Right atrium auricular region (tissue), 2 donors: ENCODE measurements around the gene CYSRT1. TPM values are rescaled to one million over a fixed set of nuclear protein-coding genes. Genes with fewer than 3 reads are reported as not detected.
A peak's percentile ranks its signal among the peaks of the same experiment; 100 is the strongest.

Experiments
- DNase-seq: peaks from one replicate; pipeline ENCODE4 v3.0.0-alpha.2; 2019; ENCODE audit warnings: low spot score
- H3K27ac ChIP-seq, 2 donors: fragments of 200-600 bp; sonication (generic); 1 replicate in 1 of 2; 2 replicates in 1 of 2; pipeline ENCODE4 v1.5.1; 2016 to 2019
- H3K27me3 ChIP-seq, 2 donors: fragments of 200-600 bp; sonication (generic); one replicate each; pipeline versions ENCODE4 v1.5.1 to v1.6.0; 2017 to 2019
- H3K36me3 ChIP-seq: fragments of 200-600 bp; sonication (generic); one replicate; pipeline ENCODE4 v1.5.1; 2016
- H3K4me1 ChIP-seq, 2 donors: fragments of 200-600 bp; sonication (generic); one replicate each; pipeline versions ENCODE4 v1.5.1 to v1.6.0; 2017 to 2019
- H3K4me3 ChIP-seq, 2 donors: fragments of 200-600 bp; sonication (generic); 1 replicate in 1 of 2; 2 replicates in 1 of 2; pipeline ENCODE4 v1.5.1; 2017 to 2019; ENCODE audit warnings: mild to moderate bottlenecking in 1 of 2, moderate library complexity in 1 of 2
- H3K9me3 ChIP-seq, 2 donors: fragments of 200-600 bp; sonication (generic); one replicate each; pipeline ENCODE4 v1.5.1; 2019
- CTCF ChIP-seq, 2 donors: fragments of 200-600 bp; sonication (generic); IDR thresholded peaks; one replicate each; pipeline ENCODE4 v1.5.1; 2019; ENCODE audit warnings: antibody characterized with exemption in 2 of 2
- total RNA-seq, 2 donors: library from RNA; depleted of rRNA; stranded (reverse); fragments of >200 nt; gene quantifications; one replicate each; pipeline ENCODE4 v1.1.0, GENCODE V29; 2016

CYSRT1 gene
- total RNA-seq, 2 donors from 2014 or later: 0.35 to 0.85 TPM

- DNase-seq: no peak
- H3K4me3 ChIP-seq: no peak overlapping the region
- no peaks in the 10 kb centered on the region for H3K9me3 ChIP-seq
- peaks cover 0 to 30% of the 10 kb centered on the region in 2 donors for H3K4me1 ChIP-seq
- H3K27me3 ChIP-seq: no peaks in the 10 kb centered on the region
- H3K27ac ChIP-seq: no peak overlapping the region
- H3K36me3 ChIP-seq: no peaks in the 10 kb centered on the region
- TF ChIP-seq CTCF (IDR thresholded peaks at IDR 0.05): no peak
Measured at GRCh38 chr9:137216188-137216965, 8.6 kb upstream of the CYSRT1 start.

- Histone ChIP-seq H3K27ac (no peak overlapping the region), H3K4me3 (peak overlapping the region; percentile 14 to 25), H3K9me3 (no peaks in the 10 kb centered on the region), H3K4me1 (peaks cover 0 to 37% of the 10 kb centered on the region in 2 donors), H3K27me3 (no peaks in the 10 kb centered on the region), H3K36me3 (no peaks in the 10 kb centered on the region)
- no peak for DNase-seq
- no peak for TF ChIP-seq CTCF (IDR thresholded peaks at IDR 0.05)
Measured at GRCh38 chr9:137217276-137218211, 7.4 kb upstream of the CYSRT1 start.

GRCh38 chr9:137218212-137218753 is 6.7 kb upstream of the CYSRT1 start:
- DNase-seq: no peak
- peaks cover 0 to 44% of the 10 kb centered on the region in 2 donors for H3K4me1 ChIP-seq
- no peaks in the 10 kb centered on the region for H3K27me3 ChIP-seq
- H3K9me3 ChIP-seq: no peaks in the 10 kb centered on the region
- peak overlapping the region in 1 of 2 donors; percentile 42 for H3K27ac ChIP-seq
- H3K4me3 ChIP-seq: no peak overlapping the region
- no peaks in the 10 kb centered on the region for H3K36me3 ChIP-seq
- TF ChIP-seq CTCF (IDR thresholded peaks at IDR 0.05): no peak

- Histone ChIP-seq H3K27ac (peak overlapping the region in 1 of 2 donors; percentile 42), H3K27me3 (no peaks in the 10 kb centered on the region), H3K36me3 (no peaks in the 10 kb centered on the region), H3K4me3 (no peak overlapping the region), H3K4me1 (peaks cover 0 to 45% of the 10 kb centered on the region in 2 donors), H3K9me3 (no peaks in the 10 kb centered on the region)
- no peak for DNase-seq
- no peak for TF ChIP-seq CTCF (IDR thresholded peaks at IDR 0.05)
Measured at GRCh38 chr9:137218754-137219271, 6.2 kb upstream of the CYSRT1 start.

GRCh38 chr9:137219757-137220316 is 5.1 kb upstream of the CYSRT1 start:
- no peaks in the 10 kb centered on the region for H3K27me3 ChIP-seq
- no peak for DNase-seq
- peaks cover 0 to 50% of the 10 kb centered on the region in 2 donors for H3K4me1 ChIP-seq
- no peak for TF ChIP-seq CTCF (IDR thresholded peaks at IDR 0.05)
- no peaks in the 10 kb centered on the region for H3K36me3 ChIP-seq
- H3K4me3 ChIP-seq: no peak overlapping the region
- no peaks in the 10 kb centered on the region for H3K9me3 ChIP-seq
- H3K27ac ChIP-seq: no peak overlapping the region
